IMR-90 (cell line): ENCODE results near the gene RHO. TPM values are rescaled to one million over a fixed set of nuclear protein-coding genes. Genes with fewer than 3 reads are reported as not detected.

Source experiments
- ATAC-seq: fragments of 200-7000 bp; cut with Tn5 transposase; 2 replicates; pipeline ENCODE4 v1.9.1; 2020; ENCODE audit warnings: low read depth, mild to moderate bottlenecking, moderate library complexity
- BruUV-seq: library from RNA; stranded (reverse); fragments of 400-500 nt; replicated peaks from 2 replicates; lab custom pipeline; 2021; lab: Mats Ljungman, UMichigan
- CTCF ChIA-PET: fragments of 300-600 bp; formaldehyde crosslinking; extraction: SDS; loops from one replicate; lab custom pipeline; 2021; ENCODE audit warnings: antibody characterized with exemption; lab: Yijun Ruan, JAX
- POLR2A ChIA-PET: fragments of 300-600 bp; sonication (Branson Sonifier 250); formaldehyde crosslinking; loops from one replicate; lab custom pipeline; 2022; ENCODE audit warnings: antibody characterized with exemption; ENCODE audit not compliant: unreplicated experiment; lab: Charles Lee
- DNase-seq: peaks from one replicate; pipeline ENCODE4 v3.0.0; 2013
- H2AFZ ChIP-seq: replicated peaks from 2 replicates; pipeline ENCODE3; 2013; ENCODE audit warnings: low read length, mild to moderate bottlenecking; ENCODE audit not compliant: poor library complexity
- H2AK5ac ChIP-seq: 2 replicates; pipeline ENCODE4 v1.6.1; 2013; ENCODE audit warnings: low read depth, low read length, inconsistent platforms
- H2AK9ac ChIP-seq: replicated peaks from 2 replicates; pipeline ENCODE3; 2013; ENCODE audit warnings: mild to moderate bottlenecking, low read depth, low read length, moderate library complexity; ENCODE audit not compliant: poor library complexity
- H2BK120ac ChIP-seq: 2 replicates; pipeline ENCODE4 v1.6.1; 2013; ENCODE audit warnings: low read depth, low read length, inconsistent platforms
- H2BK15ac ChIP-seq: 3 replicates; pipeline ENCODE4 v1.6.1; 2013; ENCODE audit warnings: low read depth, low read length, inconsistent platforms
- H2BK20ac ChIP-seq: 2 replicates; pipeline ENCODE4 v1.6.1; 2013; ENCODE audit warnings: low read depth, mild to moderate bottlenecking, inconsistent platforms, low read length, moderate library complexity
- H2BK5ac ChIP-seq: 2 replicates; pipeline ENCODE4 v1.6.1; 2013; ENCODE audit warnings: mild to moderate bottlenecking, low read depth, low read length, inconsistent platforms; ENCODE audit not compliant: poor library complexity, severe bottlenecking
- H3K14ac ChIP-seq: replicated peaks from 2 replicates; pipeline ENCODE4 v1.6.1; 2013; ENCODE audit warnings: low read depth, low read length, inconsistent platforms
- H3K18ac ChIP-seq: 2 replicates; pipeline ENCODE4 v1.6.1; 2013; ENCODE audit warnings: low read depth, low read length, control low read depth
- H3K23ac ChIP-seq: 2 replicates; pipeline ENCODE4 v1.6.1; 2013; ENCODE audit warnings: low read depth, low read length, inconsistent platforms
- H3K27ac ChIP-seq: 2 replicates; pipeline ENCODE4 v1.5.1; 2013; ENCODE audit warnings: mild to moderate bottlenecking, control low read depth, low read length; ENCODE audit not compliant: insufficient read depth
- H3K27me3 ChIP-seq: 2 replicates; pipeline ENCODE4 v1.6.1; 2013; ENCODE audit warnings: low read length; ENCODE audit not compliant: control insufficient read depth, insufficient read depth
- H3K36me3 ChIP-seq: 2 replicates; pipeline ENCODE4 v1.6.1; 2013; ENCODE audit warnings: low read length, mixed read lengths; ENCODE audit not compliant: control insufficient read depth, insufficient read depth
- H3K4ac ChIP-seq: 2 replicates; pipeline ENCODE4 v1.6.1; 2013; ENCODE audit warnings: low read depth, low read length, inconsistent platforms
- H3K4me1 ChIP-seq: 2 replicates; pipeline ENCODE4 v1.6.1; 2013; ENCODE audit warnings: low read length, mixed read lengths; ENCODE audit not compliant: control insufficient read depth, insufficient read depth
- H3K4me2 ChIP-seq: 2 replicates; pipeline ENCODE4 v1.6.1; 2013; ENCODE audit warnings: low read depth, mild to moderate bottlenecking, control low read depth, low read length, moderate library complexity
- H3K4me3 ChIP-seq: 2 replicates; pipeline ENCODE4 v1.5.1; 2013; ENCODE audit warnings: low read depth, mild to moderate bottlenecking, control low read depth, low read length, moderate library complexity; ENCODE audit not compliant: insufficient read depth
- H3K56ac ChIP-seq: 2 replicates; pipeline ENCODE4 v1.6.1; 2013; ENCODE audit warnings: low read length, inconsistent platforms; ENCODE audit not compliant: insufficient read depth; ENCODE audit errors: extremely low read depth
- H3K79me1 ChIP-seq, 2 experiments: 2 replicates each; pipeline ENCODE4 v1.6.1; 2013; ENCODE audit warnings: low read length in 2 of 2, inconsistent platforms in 1 of 2, low read depth in 1 of 2
- H3K9ac ChIP-seq: 2 replicates; pipeline ENCODE4 v1.6.1; 2013; ENCODE audit warnings: low read depth, low read length, control low read depth
- H3K9me1 ChIP-seq: 2 replicates; pipeline ENCODE4 v1.6.1; 2013; ENCODE audit warnings: low read length, inconsistent platforms; ENCODE audit not compliant: insufficient read depth
- H3K9me3 ChIP-seq: 2 replicates; pipeline ENCODE4 v1.6.1; 2013; ENCODE audit warnings: low read length; ENCODE audit not compliant: control insufficient read depth, insufficient read depth
- H4K20me1 ChIP-seq: 2 replicates; pipeline ENCODE4 v1.6.1; 2013; ENCODE audit warnings: low read length, inconsistent platforms; ENCODE audit not compliant: insufficient read depth
- H4K5ac ChIP-seq: 2 replicates; pipeline ENCODE4 v1.6.1; 2013; ENCODE audit warnings: mild to moderate bottlenecking, low read depth, low read length, control low read depth
- H4K8ac ChIP-seq, 2 experiments: 2 replicates each; pipeline ENCODE4 v1.6.1; 2013; ENCODE audit warnings: low read depth in 2 of 2, low read length in 2 of 2, control low read depth in 1 of 2, inconsistent platforms in 1 of 2
- H4K91ac ChIP-seq: 2 replicates; pipeline ENCODE4 v1.6.1; 2013; ENCODE audit warnings: low read depth, low read length, inconsistent platforms; ENCODE audit not compliant: insufficient read depth
- BHLHE40 ChIP-seq: fragments of 150-350 bp; IDR thresholded peaks from 2 replicates; pipeline ENCODE4 v1.6.1; 2016; ENCODE audit warnings: mild to moderate bottlenecking, low read depth, low read length
- CEBPB ChIP-seq: IDR thresholded peaks from 2 replicates; pipeline ENCODE4 v1.6.1; 2012; ENCODE audit warnings: low read depth, low read length, improper control_type of control experiment
- CHD1 ChIP-seq: IDR thresholded peaks from 2 replicates; pipeline ENCODE4 v1.6.1; 2012; ENCODE audit warnings: low read depth, low read length, improper control_type of control experiment
- FOS ChIP-seq: fragments of 150-350 bp; IDR thresholded peaks from 2 replicates; pipeline ENCODE4 v1.6.1; 2016; ENCODE audit warnings: low read depth, low read length
- MAFK ChIP-seq: IDR thresholded peaks from 2 replicates; pipeline ENCODE4 v1.6.1; 2012; ENCODE audit warnings: low read depth, low read length, improper control_type of control experiment
- MAZ ChIP-seq: IDR thresholded peaks from 2 replicates; pipeline ENCODE4 v1.6.1; 2012; ENCODE audit warnings: low read depth, mild to moderate bottlenecking, low read length, improper control_type of control experiment, moderate library complexity, borderline replicate concordance
- MXI1 ChIP-seq: IDR thresholded peaks from 2 replicates; pipeline ENCODE4 v1.6.1; 2012; ENCODE audit warnings: low read depth, mild to moderate bottlenecking, low read length, moderate library complexity, borderline replicate concordance
- NFE2L2 ChIP-seq: fragments of 150-350 bp; IDR thresholded peaks from 2 replicates; pipeline ENCODE4 v1.6.1; 2016; ENCODE audit warnings: low read depth, mild to moderate bottlenecking, low read length
- POLR2A ChIP-seq: IDR thresholded peaks from 2 replicates; pipeline ENCODE4 v1.6.1; 2012; ENCODE audit warnings: mild to moderate bottlenecking, low read depth, low read length
- RAD21 ChIP-seq: IDR thresholded peaks from 2 replicates; pipeline ENCODE4 v1.6.1; 2012; ENCODE audit warnings: low read length, improper control_type of control experiment
- RCOR1 ChIP-seq: IDR thresholded peaks from 2 replicates; pipeline ENCODE4 v1.6.1; 2012; ENCODE audit warnings: mild to moderate bottlenecking, low read length, improper control_type of control experiment; ENCODE audit not compliant: insufficient replicate concordance
- RFX5 ChIP-seq: IDR thresholded peaks from 2 replicates; pipeline ENCODE4 v1.8.0; 2012; ENCODE audit warnings: low read depth, mild to moderate bottlenecking, low read length, moderate library complexity
- SMC3 ChIP-seq: fragments of 150-350 bp; IDR thresholded peaks from 2 replicates; pipeline ENCODE4 v1.6.1; 2016; ENCODE audit warnings: low read depth, mild to moderate bottlenecking, antibody characterized with exemption, low read length, moderate library complexity
- WGBS, 2 experiments: methylation state at CpG; one replicate each; pipeline versions ENCODE4 v1.1.5 to v1.1.7; 2013; ENCODE audit warnings: missing lambda C conversion rate in 2 of 2; ENCODE audit not compliant: insufficient read length in 1 of 2; ENCODE audit errors: extremely low coverage in 2 of 2; 5-methylcytosine and 5-hydroxymethylcytosine counted together
- dilution Hi-C: fragments of 300-500 bp; cut with HindIII; formaldehyde crosslinking; loops from one replicate; pipeline ENCODE4 v1.14.3; 2018; ENCODE audit warnings: low sequenced_read_pairs; ENCODE audit not compliant: unreplicated experiment
- in situ Hi-C: fragments of 300-500 bp; cut with MboI; formaldehyde crosslinking; loops from 3 replicates; pipeline ENCODE4 v1.14.3; 2019; ENCODE audit warnings: low sequenced_read_pairs, inconsistent platforms, mixed read lengths
- intact Hi-C: fragments of 100-400 bp; cut with micrococcal nuclease; formaldehyde crosslinking; loops from 2 replicates; pipeline ENCODE4 v1.10.0; 2022
- polyA plus RNA-seq, 3 experiments: library from polyadenylated mRNA; depleted of rRNA; stranded (reverse); fragments of >200 nt; gene quantifications; 2 replicates each; pipeline ENCODE4 v1.2.3, GENCODE V29; 2012; ENCODE audit warnings: low replicate concordance in 1 of 3
- total RNA-seq: library from RNA; depleted of rRNA; stranded (reverse); fragments of >200 nt; gene quantifications from 2 replicates; pipeline ENCODE4 v1.2.3, GENCODE V29; 2012
- TF ChIP-seq, protein P1 (sequence below): conservative IDR thresholded peaks from 2 replicates; pipeline ENCODE4 v1.5.1; 2012; ENCODE audit warnings: mild to moderate bottlenecking, low read depth, low read length, improper control_type of control experiment
- TF ChIP-seq, protein P2 (sequence below): fragments of 150-350 bp; IDR thresholded peaks from 2 replicates; pipeline ENCODE4 v1.6.1; 2017; ENCODE audit warnings: mild to moderate bottlenecking, antibody characterized with exemption, low read length, low read depth

The RHO gene
- total and polyA plus RNA-seq, 2 of the 4 experiments (the other 2 are of a cell fraction): not detected

DNA sequence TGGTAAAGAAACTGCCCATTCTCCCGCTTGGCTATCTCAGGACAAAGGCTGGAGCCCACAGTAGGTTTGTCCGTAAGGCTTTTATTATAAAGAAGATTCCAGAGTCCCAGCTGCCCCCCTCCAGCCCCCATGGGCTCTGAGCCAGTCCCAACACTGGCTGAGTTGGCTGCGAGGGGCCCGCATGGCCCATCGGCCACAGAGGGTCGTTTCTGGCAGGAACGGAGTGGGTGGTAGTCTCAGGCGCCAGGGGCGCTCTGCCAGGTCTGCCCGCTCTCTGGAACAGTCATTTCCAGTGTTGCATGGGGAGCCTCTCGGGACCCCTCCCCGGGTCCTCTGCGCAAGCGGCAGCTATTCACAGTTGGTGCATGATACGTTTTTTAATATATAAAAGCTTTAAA lies 26.7 kb downstream of the RHO start (continued):
- TF ChIP-seq BHLHE40 (no peak), MAZ (no peak), RCOR1 (no peak)

DNA sequence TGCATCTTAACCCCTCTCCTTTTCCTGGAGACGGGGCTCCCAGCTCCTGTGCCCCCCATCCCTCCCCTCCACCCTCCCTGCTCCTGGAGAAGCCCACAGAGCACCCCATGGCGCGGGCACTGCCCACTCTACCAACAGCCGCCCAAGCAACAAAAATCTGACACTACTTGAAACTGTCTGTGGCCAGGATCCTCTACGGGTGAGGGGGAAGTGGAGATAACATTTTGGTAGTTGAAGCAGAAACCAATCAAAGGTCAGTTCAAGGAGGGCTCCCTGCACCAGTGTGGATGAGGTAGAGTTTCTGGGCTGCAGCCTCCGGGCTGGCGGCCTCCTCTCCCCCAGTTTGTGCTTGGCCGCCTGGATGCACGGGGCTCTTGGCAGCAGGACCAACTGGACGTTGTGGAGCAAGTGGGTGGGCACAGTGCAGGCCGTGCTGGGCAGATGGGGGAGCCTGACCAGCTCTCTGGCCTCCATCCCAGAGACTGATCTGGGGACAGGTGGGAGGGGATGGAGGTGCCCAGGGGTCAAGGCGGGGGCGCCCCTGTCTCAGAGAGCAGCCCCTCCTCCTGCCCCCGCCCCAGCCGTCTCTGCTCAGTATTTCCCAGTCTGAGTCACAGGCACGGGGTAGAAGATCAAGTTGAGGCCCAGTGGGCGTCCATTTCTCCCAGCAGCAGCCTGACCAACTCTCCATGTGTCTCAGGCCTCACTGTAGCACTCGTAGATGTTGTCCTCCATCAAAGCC lies 27.3 kb downstream of the RHO start:
- Histone ChIP-seq H3K79me1 (peaks cover 13 to 34% of the 10 kb centered on the region in 2 experiments; a peak in 3 of 4 replicates), H2BK120ac (no peak overlapping the region), H4K8ac (no peak overlapping the region), H3K27me3 (no peaks in the 10 kb centered on the region), H3K9me3 (no peaks in the 10 kb centered on the region), H3K9me1 (peaks cover 16% of the 10 kb centered on the region), H3K4me3 (no peak overlapping the region), H3K56ac (no peak overlapping the region), H4K5ac (no peak overlapping the region), H4K20me1 (no peaks in the 10 kb centered on the region), H4K91ac (no peak overlapping the region), H3K27ac (no peak overlapping the region), H2AK5ac (no peak overlapping the region), H3K4me1 (peaks cover 28% of the 10 kb centered on the region), H3K14ac (no peak overlapping the region), H3K18ac (no peak overlapping the region), H3K4me2 (no peak overlapping the region), H2BK5ac (no peak overlapping the region), H2AFZ (peak overlapping the region; percentile 59), H2AK9ac (no peak overlapping the region), H3K4ac (no peak overlapping the region), H2BK15ac (no peak overlapping the region), H3K23ac (no peak overlapping the region), H3K36me3 (peaks cover 29% of the 10 kb centered on the region), H3K9ac (no peak overlapping the region), H2BK20ac (no peak overlapping the region)
- BruUV-seq: TSS peak; percentile 86
- POLR2A ChIA-PET: no interaction called here
- in situ Hi-C loops: no loop called here
- dilution Hi-C loops: no loop called here
- intact Hi-C loops: no loop called here
- DNase-seq (no peak), ATAC-seq (no peak)
- WGBS, 2 experiments: 89% methylated on average over 4 of the region's 18 CpGs; no CpG with 5 or more reads in 1 of the 2 experiments
- CTCF ChIA-PET: no interaction called here
- TF ChIP-seq RCOR1 (no peak), CEBPB (no peak), POLR2A (no peak), RFX5 (no peak), RAD21 (no peak), SMC3 (no peak), MAFK (no peak), FOS (no peak), MXI1 (no peak), CHD1 (no peak), NFE2L2 (no peak), MAZ (no peak)
- TF ChIP-seq, protein P1, sequence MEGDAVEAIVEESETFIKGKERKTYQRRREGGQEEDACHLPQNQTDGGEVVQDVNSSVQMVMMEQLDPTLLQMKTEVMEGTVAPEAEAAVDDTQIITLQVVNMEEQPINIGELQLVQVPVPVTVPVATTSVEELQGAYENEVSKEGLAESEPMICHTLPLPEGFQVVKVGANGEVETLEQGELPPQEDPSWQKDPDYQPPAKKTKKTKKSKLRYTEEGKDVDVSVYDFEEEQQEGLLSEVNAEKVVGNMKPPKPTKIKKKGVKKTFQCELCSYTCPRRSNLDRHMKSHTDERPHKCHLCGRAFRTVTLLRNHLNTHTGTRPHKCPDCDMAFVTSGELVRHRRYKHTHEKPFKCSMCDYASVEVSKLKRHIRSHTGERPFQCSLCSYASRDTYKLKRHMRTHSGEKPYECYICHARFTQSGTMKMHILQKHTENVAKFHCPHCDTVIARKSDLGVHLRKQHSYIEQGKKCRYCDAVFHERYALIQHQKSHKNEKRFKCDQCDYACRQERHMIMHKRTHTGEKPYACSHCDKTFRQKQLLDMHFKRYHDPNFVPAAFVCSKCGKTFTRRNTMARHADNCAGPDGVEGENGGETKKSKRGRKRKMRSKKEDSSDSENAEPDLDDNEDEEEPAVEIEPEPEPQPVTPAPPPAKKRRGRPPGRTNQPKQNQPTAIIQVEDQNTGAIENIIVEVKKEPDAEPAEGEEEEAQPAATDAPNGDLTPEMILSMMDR: no peak
- TF ChIP-seq, protein P2, sequence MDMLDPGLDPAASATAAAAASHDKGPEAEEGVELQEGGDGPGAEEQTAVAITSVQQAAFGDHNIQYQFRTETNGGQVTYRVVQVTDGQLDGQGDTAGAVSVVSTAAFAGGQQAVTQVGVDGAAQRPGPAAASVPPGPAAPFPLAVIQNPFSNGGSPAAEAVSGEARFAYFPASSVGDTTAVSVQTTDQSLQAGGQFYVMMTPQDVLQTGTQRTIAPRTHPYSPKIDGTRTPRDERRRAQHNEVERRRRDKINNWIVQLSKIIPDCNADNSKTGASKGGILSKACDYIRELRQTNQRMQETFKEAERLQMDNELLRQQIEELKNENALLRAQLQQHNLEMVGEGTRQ: no peak
